Stimulated activated CD8-positive, alpha-beta memory T cell treated with anti-CD3 and anti-CD28 coated beads, Interleukin-15, amount 100 ng/mL, for 1 hour (primary cell): Measurements from ENCODE around the gene ZDHHC20.

Experiments used
- DNase-seq: peaks from one replicate; pipeline ENCODE4 v3.0.0-alpha.2; 2020; ENCODE audit warnings: low read depth

The ZDHHC20 gene

GRCh38 chr13:21324803-21325202 is 134.3 kb downstream of the ZDHHC20 start:
- DNase-seq = no peak

GRCh38 chr13:21322988-21323387 is 136.1 kb downstream of the ZDHHC20 start:
- DNase-seq = no peak
